Embryonic facial prominence (tissue), 1 donor: ENCODE measurements around the gene HLA-DPB1.
"Not testable (repeated sequence)": the region's sequence is repeated elsewhere in the genome, so short reads cannot be mapped to it uniquely, and the experiment has no call there.

ENCODE experiments used
- DNase-seq: peaks from one replicate; pipeline ENCODE4 v3.0.0-alpha.2; 2016; ENCODE audit errors: extremely low spot score

Gene HLA-DPB1

GRCh38 chr6:33075568-33076405 is at the start of gene HLA-DPB1:
HLA-DPB1 (plus strand) TSS chr6:33075990; CDS start chr6:33076042, 52 bp downstream.
- DNase-seq: no peak

- DNase-seq: no peak
These were observed 47.5 kb upstream of the HLA-DPB1 start for GRCh38 chr6:33028220-33028849.

- DNase-seq: no peak
These were observed 46.2 kb upstream of the HLA-DPB1 start for GRCh38 chr6:33029328-33030184.

- DNase-seq: no peak
These were observed 45.5 kb upstream of the HLA-DPB1 start for GRCh38 chr6:33030245-33030644.

GRCh38 chr6:33034554-33034953 is 41.2 kb upstream of the HLA-DPB1 start:
- no peak for DNase-seq

GRCh38 chr6:33036535-33036934 is 39.3 kb upstream of the HLA-DPB1 start:
- DNase-seq: no peak

GRCh38 chr6:33040157-33040556 is 35.6 kb upstream of the HLA-DPB1 start:
- DNase-seq: no peak

GRCh38 chr6:33049323-33050013 is 26.3 kb upstream of the HLA-DPB1 start:
- no peak for DNase-seq

- no peak for DNase-seq
These were observed 25.6 kb upstream of the HLA-DPB1 start for GRCh38 chr6:33050014-33050810.

- no peak for DNase-seq
These were observed 23.2 kb upstream of the HLA-DPB1 start for GRCh38 chr6:33052627-33053026.

GRCh38 chr6:33053230-33053629 is 22.6 kb upstream of the HLA-DPB1 start:
- no peak for DNase-seq

GRCh38 chr6:33057222-33058150 is 18.3 kb upstream of the HLA-DPB1 start:
- no peak for DNase-seq

GRCh38 chr6:33061987-33062386 is 13.8 kb upstream of the HLA-DPB1 start:
- no peak for DNase-seq

GRCh38 chr6:33063435-33063834 is 12.4 kb upstream of the HLA-DPB1 start:
- not testable (repeated sequence) for DNase-seq

GRCh38 chr6:33064723-33065122 is 11.1 kb upstream of the HLA-DPB1 start:
- DNase-seq: no peak

- DNase-seq: no peak
These were observed 10.5 kb upstream of the HLA-DPB1 start for GRCh38 chr6:33065312-33065711.

- DNase-seq: no peak
These were observed 8.8 kb upstream of the HLA-DPB1 start for GRCh38 chr6:33066917-33067521.

GRCh38 chr6:33069021-33069738 is 6.6 kb upstream of the HLA-DPB1 start:
- no peak for DNase-seq

- DNase-seq: no peak
These were observed 4.9 kb upstream of the HLA-DPB1 start for GRCh38 chr6:33070909-33071308.
